Measurements from ENCODE around the gene RABGGTA.
A peak's percentile ranks its signal among the peaks of the same experiment; 100 is the strongest.

Gene RABGGTA

DNA sequence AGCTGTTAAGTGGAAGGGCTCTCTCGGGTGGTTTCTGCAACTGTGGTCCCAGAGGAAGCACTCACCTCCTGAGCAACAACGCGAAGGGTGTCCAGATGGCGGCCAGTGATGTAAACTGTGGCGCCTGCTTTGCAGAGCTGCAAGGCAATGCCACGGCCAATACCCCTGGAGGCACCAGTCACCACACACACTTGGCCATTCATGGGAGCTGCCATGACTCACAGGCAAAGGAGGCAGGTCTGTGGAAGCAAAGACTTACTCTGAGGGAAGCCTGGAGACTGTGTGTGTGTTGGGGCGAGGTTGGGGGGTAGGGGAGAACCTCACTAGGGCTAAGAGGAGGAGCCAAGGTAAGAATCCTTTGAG, 27.5 kb upstream of the RABGGTA start:
- H2AFZ ChIP-seq (ENCODE audit: low read length), result no peak overlapping the region

DNA sequence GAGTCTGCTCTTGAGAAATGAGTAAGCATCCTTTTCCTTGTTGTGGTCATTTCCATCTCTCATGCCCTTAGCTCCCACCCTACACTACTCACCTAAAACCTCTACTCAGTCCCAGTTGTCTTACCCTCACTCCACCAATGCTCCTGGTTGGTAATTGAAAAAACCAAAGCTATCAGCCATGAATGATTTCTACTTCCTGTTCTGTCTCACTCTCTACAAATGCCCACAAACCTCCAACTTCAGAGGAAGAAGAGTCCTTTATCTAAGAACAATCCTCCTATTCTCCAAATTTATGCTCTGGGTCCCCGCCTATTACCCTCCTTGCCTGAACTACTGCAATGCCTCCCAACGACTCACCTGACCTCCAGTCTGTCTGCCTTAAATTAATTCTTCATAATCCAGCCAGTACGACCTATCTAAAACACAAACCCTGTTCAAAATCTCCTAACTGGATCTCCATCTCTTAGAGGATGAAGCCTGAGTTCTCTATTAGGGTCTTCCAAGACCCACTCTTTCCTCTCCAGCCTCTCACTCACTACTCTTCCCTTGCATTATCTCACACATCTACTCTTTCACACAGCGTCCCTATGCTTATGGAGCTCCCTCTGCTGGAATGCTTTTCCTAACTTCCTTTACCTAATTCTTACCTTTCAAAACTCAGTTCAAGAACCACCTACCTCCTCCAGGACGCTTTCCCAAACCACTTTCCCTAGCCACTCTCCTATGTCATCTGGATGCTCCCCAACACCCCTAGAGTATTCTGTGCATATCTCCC, 26.0 kb upstream of the RABGGTA start:
- no peak overlapping the region for H3K4me3 ChIP-seq (ENCODE audit: low read depth, low read length, poor library complexity, severe bottlenecking)
- no peaks in the 10 kb centered on the region for H4K20me1 ChIP-seq (ENCODE audit: insufficient read depth, low read length)
- no peaks in the 10 kb centered on the region for H3K9me2 ChIP-seq (ENCODE audit: low read depth, low read length)
- no peak overlapping the region for H2AFZ ChIP-seq (ENCODE audit: low read length)
- H3K27me3 ChIP-seq (ENCODE audit: insufficient read depth, low read length), result no peaks in the 10 kb centered on the region
- H3K27ac ChIP-seq (ENCODE audit: low read depth, low read length, poor library complexity, severe bottlenecking), result peak overlapping the region; percentile 20
- peaks cover 31% of the 10 kb centered on the region for H3K36me3 ChIP-seq (ENCODE audit: insufficient read depth, low read length)
- no peaks in the 10 kb centered on the region for H3K9me3 ChIP-seq (ENCODE audit: low read length)
- H3K4me2 ChIP-seq (ENCODE audit: low read length), result no peak overlapping the region
- H3F3A ChIP-seq (ENCODE audit: insufficient read depth, low read length), result 0 out of 2 replicates have a peak, but pooled peaks cover 4% of the 10 kb centered on the region
- no peak overlapping the region; the same call in 1 of the 2 replicates for H3K9ac ChIP-seq (ENCODE audit: low read length)
- no peak for TF ChIP-seq EZH2 (IDR thresholded peaks at IDR 0.05; ENCODE audit: borderline replicate concordance, low read length)
- TF ChIP-seq, protein P1, sequence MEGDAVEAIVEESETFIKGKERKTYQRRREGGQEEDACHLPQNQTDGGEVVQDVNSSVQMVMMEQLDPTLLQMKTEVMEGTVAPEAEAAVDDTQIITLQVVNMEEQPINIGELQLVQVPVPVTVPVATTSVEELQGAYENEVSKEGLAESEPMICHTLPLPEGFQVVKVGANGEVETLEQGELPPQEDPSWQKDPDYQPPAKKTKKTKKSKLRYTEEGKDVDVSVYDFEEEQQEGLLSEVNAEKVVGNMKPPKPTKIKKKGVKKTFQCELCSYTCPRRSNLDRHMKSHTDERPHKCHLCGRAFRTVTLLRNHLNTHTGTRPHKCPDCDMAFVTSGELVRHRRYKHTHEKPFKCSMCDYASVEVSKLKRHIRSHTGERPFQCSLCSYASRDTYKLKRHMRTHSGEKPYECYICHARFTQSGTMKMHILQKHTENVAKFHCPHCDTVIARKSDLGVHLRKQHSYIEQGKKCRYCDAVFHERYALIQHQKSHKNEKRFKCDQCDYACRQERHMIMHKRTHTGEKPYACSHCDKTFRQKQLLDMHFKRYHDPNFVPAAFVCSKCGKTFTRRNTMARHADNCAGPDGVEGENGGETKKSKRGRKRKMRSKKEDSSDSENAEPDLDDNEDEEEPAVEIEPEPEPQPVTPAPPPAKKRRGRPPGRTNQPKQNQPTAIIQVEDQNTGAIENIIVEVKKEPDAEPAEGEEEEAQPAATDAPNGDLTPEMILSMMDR (IDR thresholded peaks at IDR 0.05; ENCODE audit: low read length), result peak; percentile 21; the same call in 1 of the 2 replicates
- H3K4me1 ChIP-seq (ENCODE audit: insufficient read depth, low read length, severe bottlenecking), result peaks cover 27% of the 10 kb centered on the region
- H3K79me2 ChIP-seq (ENCODE audit: insufficient read depth, low read length), result no peaks in the 10 kb centered on the region

More for the DNA sequence above, 27.5 kb upstream of the RABGGTA start:
- H3K9ac ChIP-seq (ENCODE audit: low read length), result peak overlapping the region; percentile 80
- 0 out of 2 replicates have a peak, but pooled peaks cover 4% of the 10 kb centered on the region for H3F3A ChIP-seq (ENCODE audit: insufficient read depth, low read length)
- no peaks in the 10 kb centered on the region for H3K27me3 ChIP-seq (ENCODE audit: insufficient read depth, low read length)
- H4K20me1 ChIP-seq (ENCODE audit: insufficient read depth, low read length), result no peaks in the 10 kb centered on the region
- TF ChIP-seq, protein P1 (IDR thresholded peaks at IDR 0.05; ENCODE audit: low read length), result no peak
- no peak for TF ChIP-seq EZH2 (IDR thresholded peaks at IDR 0.05; ENCODE audit: borderline replicate concordance, low read length)
- H3K4me3 ChIP-seq (ENCODE audit: low read depth, low read length, poor library complexity, severe bottlenecking), result peak overlapping the region; percentile 83
- H3K9me2 ChIP-seq (ENCODE audit: low read depth, low read length), result no peaks in the 10 kb centered on the region
- H3K9me3 ChIP-seq (ENCODE audit: low read length), result no peaks in the 10 kb centered on the region
- peak overlapping the region; percentile 98 for H3K4me2 ChIP-seq (ENCODE audit: low read length)
- peaks cover 43% of the 10 kb centered on the region for H3K36me3 ChIP-seq (ENCODE audit: insufficient read depth, low read length)
- no peaks in the 10 kb centered on the region for H3K79me2 ChIP-seq (ENCODE audit: insufficient read depth, low read length)
- H3K27ac ChIP-seq (ENCODE audit: low read depth, low read length, poor library complexity, severe bottlenecking), result no peak overlapping the region
- peaks cover 27% of the 10 kb centered on the region for H3K4me1 ChIP-seq (ENCODE audit: insufficient read depth, low read length, severe bottlenecking)

DNA sequence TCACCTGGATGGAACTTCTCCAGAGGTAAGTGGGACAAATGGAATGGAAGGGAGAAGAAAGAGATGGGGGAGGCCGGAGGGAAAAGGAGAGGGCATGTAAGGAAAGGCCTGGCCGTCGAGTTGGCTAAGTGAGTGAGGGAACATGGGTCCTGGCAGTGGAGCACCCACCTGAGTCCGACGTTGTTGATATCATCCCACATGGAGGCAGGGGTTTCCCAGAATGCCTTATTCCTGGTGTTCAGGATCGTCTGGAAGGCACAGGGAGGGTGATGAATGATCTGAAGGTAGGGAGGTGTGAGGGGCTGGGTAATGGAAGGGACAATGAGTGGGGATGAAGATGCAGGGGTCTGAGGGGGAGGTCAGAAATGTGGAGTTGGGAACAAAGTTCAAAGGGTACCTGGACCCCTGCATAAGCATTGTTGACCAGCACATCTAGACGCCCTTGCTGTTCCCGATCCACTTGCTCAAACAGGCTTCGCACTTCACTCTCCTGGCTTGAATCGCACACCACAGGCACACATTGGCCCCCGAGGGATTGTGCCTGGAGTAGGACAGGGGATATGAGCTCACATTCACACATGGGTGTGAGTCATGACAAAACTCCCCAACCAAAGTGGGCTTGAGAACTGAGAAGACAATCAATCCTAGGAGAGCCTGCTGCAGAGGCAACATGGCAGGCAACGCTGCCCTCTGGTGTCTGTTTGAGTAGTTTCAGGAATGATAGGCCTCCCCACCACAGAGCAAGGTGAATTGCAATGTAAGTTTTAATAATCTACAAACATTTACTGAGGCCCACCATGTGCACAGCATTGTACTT, 25.2 kb upstream of the RABGGTA start:
- H3K79me2 ChIP-seq (ENCODE audit: insufficient read depth, low read length), result no peaks in the 10 kb centered on the region
- no peak overlapping the region for H3K4me2 ChIP-seq (ENCODE audit: low read length)
- no peaks in the 10 kb centered on the region for H3K9me2 ChIP-seq (ENCODE audit: low read depth, low read length)
- no peak overlapping the region for H3K27ac ChIP-seq (ENCODE audit: low read depth, low read length, poor library complexity, severe bottlenecking)
- H3K9ac ChIP-seq (ENCODE audit: low read length), result no peak overlapping the region; the same call in 1 of the 2 replicates
- no peaks in the 10 kb centered on the region for H3K27me3 ChIP-seq (ENCODE audit: insufficient read depth, low read length)
- peaks cover 30% of the 10 kb centered on the region; the same call in 1 of the 2 replicates for H3K36me3 ChIP-seq (ENCODE audit: insufficient read depth, low read length)
- no peak overlapping the region for H3K4me3 ChIP-seq (ENCODE audit: low read depth, low read length, poor library complexity, severe bottlenecking)
- no peaks in the 10 kb centered on the region for H3K9me3 ChIP-seq (ENCODE audit: low read length)
- no peak overlapping the region for H2AFZ ChIP-seq (ENCODE audit: low read length)
- 0 out of 2 replicates have a peak, but pooled peaks cover 4% of the 10 kb centered on the region for H3F3A ChIP-seq (ENCODE audit: insufficient read depth, low read length)
- no peaks in the 10 kb centered on the region for H4K20me1 ChIP-seq (ENCODE audit: insufficient read depth, low read length)
- H3K4me1 ChIP-seq (ENCODE audit: insufficient read depth, low read length, severe bottlenecking), result peaks cover 27% of the 10 kb centered on the region
- TF ChIP-seq EZH2 (IDR thresholded peaks at IDR 0.05; ENCODE audit: borderline replicate concordance, low read length), result no peak
- TF ChIP-seq, protein P1 (IDR thresholded peaks at IDR 0.05; ENCODE audit: low read length), result peak; percentile 79

Measured in OCI-LY1 (cell line).